HG03139 (cell line): Measurements from ENCODE around the gene NCBP1.
"Not testable (repeated sequence)": the region's sequence is repeated elsewhere in the genome, so short reads cannot be mapped to it uniquely, and the experiment has no call there.

Source experiments
- ATAC-seq: cut with Tn5 transposase; IDR thresholded peaks from one replicate; pipeline ENCODE4 v1.9.1; 2021; ENCODE audit not compliant: unreplicated experiment

The NCBP1 gene

GRCh38 chr9:97668485-97668884, 34.9 kb downstream of the NCBP1 start:
- ATAC-seq = no peak

GRCh38 chr9:97670586-97670985, 37.0 kb downstream of the NCBP1 start:
- ATAC-seq = no peak

GRCh38 chr9:97672403-97672802, 38.8 kb downstream of the NCBP1 start:
- no peak for ATAC-seq

- no peak for ATAC-seq
Observed at GRCh38 chr9:97673922-97674321, 40.3 kb downstream of the NCBP1 start.

GRCh38 chr9:97675655-97676054, 42.0 kb downstream of the NCBP1 start:
- ATAC-seq = no peak

GRCh38 chr9:97682242-97682641, 48.6 kb downstream of the NCBP1 start:
- ATAC-seq = no peak

GRCh38 chr9:97688654-97689053, 55.0 kb downstream of the NCBP1 start:
- ATAC-seq = no peak

- no peak for ATAC-seq
Observed at GRCh38 chr9:97689401-97690180, 56.0 kb downstream of the NCBP1 start.

- ATAC-seq = no peak
Observed at GRCh38 chr9:97694769-97695168, 61.1 kb downstream of the NCBP1 start.

- no peak for ATAC-seq
Observed at GRCh38 chr9:97695390-97695789, 61.8 kb downstream of the NCBP1 start.

- ATAC-seq = no peak
Observed at GRCh38 chr9:97695995-97696802, 62.6 kb downstream of the NCBP1 start.

- ATAC-seq = peak; percentile 85
Observed at GRCh38 chr9:97696803-97697601, 63.4 kb downstream of the NCBP1 start, which contains the start of gene XPA. XPA (minus strand) TSS chr9:97697340; CDS start chr9:97697292, 48 bp downstream.

GRCh38 chr9:97697837-97698236, 64.2 kb downstream of the NCBP1 start:
- ATAC-seq = no peak

GRCh38 chr9:97698865-97699264, 65.2 kb downstream of the NCBP1 start:
- no peak for ATAC-seq

GRCh38 chr9:97699281-97699680, 65.7 kb downstream of the NCBP1 start:
- not testable (repeated sequence) for ATAC-seq

- ATAC-seq = not testable (repeated sequence)
Observed at GRCh38 chr9:97699824-97700223, 66.2 kb downstream of the NCBP1 start.

GRCh38 chr9:97703437-97704344, 70.1 kb downstream of the NCBP1 start:
- no peak for ATAC-seq

GRCh38 chr9:97704345-97704677, 70.7 kb downstream of the NCBP1 start:
- ATAC-seq = no peak

GRCh38 chr9:97704851-97705250, 71.2 kb downstream of the NCBP1 start:
- no peak for ATAC-seq

- no peak for ATAC-seq
Observed at GRCh38 chr9:97705354-97705950, 71.8 kb downstream of the NCBP1 start.
